IMR-90 (cell line): ENCODE measurements around the gene ABCC3.

Source experiments
- CHD1 ChIP-seq: IDR thresholded peaks from 2 replicates; pipeline ENCODE4 v1.6.1; 2012; ENCODE audit warnings: low read depth, low read length, improper control_type of control experiment
- CTCF ChIP-seq: conservative IDR thresholded peaks from 2 replicates; pipeline ENCODE4 v1.5.1; 2012; ENCODE audit warnings: mild to moderate bottlenecking, low read depth, low read length, improper control_type of control experiment
- MXI1 ChIP-seq: IDR thresholded peaks from 2 replicates; pipeline ENCODE4 v1.6.1; 2012; ENCODE audit warnings: low read depth, mild to moderate bottlenecking, low read length, moderate library complexity, borderline replicate concordance
- RAD21 ChIP-seq: IDR thresholded peaks from 2 replicates; pipeline ENCODE4 v1.6.1; 2012; ENCODE audit warnings: low read length, improper control_type of control experiment

GRCh38 chr17:50626037-50626574 is 8.6 kb upstream of the ABCC3 start:
- peak; percentile 70 for TF ChIP-seq CTCF
- peak; percentile 79 for TF ChIP-seq RAD21
- no peak for TF ChIP-seq MXI1
- TF ChIP-seq CHD1: no peak
